Stimulated activated CD8-positive, alpha-beta memory T cell treated with anti-CD3 and anti-CD28 coated beads, Interleukin-7, amount 100 ng/mL, for 1 hour (primary cell): ENCODE data around the gene ASNSD1.
"Not testable (repeated sequence)": the region's sequence is repeated elsewhere in the genome, so short reads cannot be mapped to it uniquely, and the experiment has no call there.

Experiments used
- DNase-seq, 2 donors: peaks; one replicate each; pipeline ENCODE4 v3.0.0-alpha.2; 2020; ENCODE audit warnings: low read depth in 2 of 2

The ASNSD1 gene

GRCh38 chr2:189685540-189686229, 24.4 kb downstream of the ASNSD1 start:
- DNase-seq, result no peak

- not testable (repeated sequence) for DNase-seq
Observed at GRCh38 chr2:189687796-189688195, 26.5 kb downstream of the ASNSD1 start.

- DNase-seq, result no peak
Observed at GRCh38 chr2:189696223-189696622, 35.0 kb downstream of the ASNSD1 start.

GRCh38 chr2:189698020-189698887, 37.0 kb downstream of the ASNSD1 start:
- no peak for DNase-seq

- no peak for DNase-seq
Observed at GRCh38 chr2:189700681-189701080, 39.4 kb downstream of the ASNSD1 start.

GRCh38 chr2:189702071-189702470, 40.8 kb downstream of the ASNSD1 start:
- no peak for DNase-seq

- DNase-seq, result no peak
Observed at GRCh38 chr2:189709501-189710221, 48.4 kb downstream of the ASNSD1 start.

GRCh38 chr2:189717593-189717992, 56.3 kb downstream of the ASNSD1 start:
- DNase-seq, result not testable (repeated sequence)

- no peak for DNase-seq
Observed at GRCh38 chr2:189719571-189719970, 58.3 kb downstream of the ASNSD1 start.
